CD14-positive monocyte (primary cell): Measurements from ENCODE around the gene STK32A. TPM values are rescaled to one million over a fixed set of nuclear protein-coding genes. Genes with fewer than 3 reads are reported as not detected.

Experiments used
- DNase-seq, 3 donors: peaks; one replicate each; pipeline ENCODE4 v3.0.0-alpha.2; 2011 to 2022
- H2AFZ ChIP-seq: 2 replicates; pipeline ENCODE4 v1.6.0; 2012; ENCODE audit warnings: mild to moderate bottlenecking, low read depth, low read length, inconsistent platforms; ENCODE audit not compliant: insufficient read depth, poor library complexity, severe bottlenecking
- H3K27ac ChIP-seq, 2 donors: 1 replicate in 1 of 2; 2 replicates in 1 of 2; pipeline ENCODE4 v1.5.1; 2012 to 2013; ENCODE audit warnings: low read length in 2 of 2, control low read depth in 1 of 2, inconsistent platforms in 1 of 2, low read depth in 1 of 2, mild to moderate bottlenecking in 1 of 2
- H3K27me3 ChIP-seq, 2 donors: one replicate each; pipeline versions ENCODE4 v1.6.0 to v1.6.1; 2011 to 2013; ENCODE audit warnings: low read length in 2 of 2; ENCODE audit not compliant: control insufficient read depth in 2 of 2, insufficient read depth in 2 of 2
- H3K36me3 ChIP-seq, 2 donors: replicated peaks in 1 of 2; 1 replicate in 1 of 2; 2 replicates in 1 of 2; pipeline versions ENCODE4 v1.5.1 to v1.6.1; 2012 to 2013; ENCODE audit warnings: low read length in 2 of 2, control low read depth in 1 of 2, inconsistent platforms in 1 of 2, mild to moderate bottlenecking in 1 of 2; ENCODE audit not compliant: insufficient read depth in 2 of 2, control insufficient read depth in 1 of 2
- H3K4me1 ChIP-seq, 2 donors: 1 replicate in 1 of 2; 2 replicates in 1 of 2; pipeline versions ENCODE4 v1.5.1 to v1.6.1; 2012 to 2013; ENCODE audit warnings: low read length in 2 of 2, control low read depth in 1 of 2, inconsistent platforms in 1 of 2, mild to moderate bottlenecking in 1 of 2, moderate library complexity in 1 of 2; ENCODE audit not compliant: insufficient read depth in 2 of 2, control insufficient read depth in 1 of 2
- H3K4me2 ChIP-seq: replicated peaks from 2 replicates; pipeline ENCODE3; 2012; ENCODE audit warnings: low read length, moderate library complexity, mild to moderate bottlenecking; ENCODE audit not compliant: poor library complexity, severe bottlenecking; ENCODE audit errors: extremely low read depth
- H3K4me3 ChIP-seq, 3 experiments: fragments of 200-600 bp in 1 of 3; sonication (generic) in 1 of 3; replicated peaks in 1 of 3; 1 replicate in 2 of 3; 2 replicates in 1 of 3; pipeline ENCODE4 v1.5.1; 2011 to 2013; ENCODE audit warnings: low read length in 3 of 3, mild to moderate bottlenecking in 3 of 3, control low read depth in 2 of 3, low read depth in 2 of 3, inconsistent platforms in 1 of 3, moderate library complexity in 1 of 3
- H3K79me2 ChIP-seq: 2 replicates; pipeline ENCODE4 v1.6.0; 2012; ENCODE audit warnings: mild to moderate bottlenecking, control low read depth, inconsistent platforms, low read length, moderate library complexity; ENCODE audit not compliant: insufficient read depth
- H3K9ac ChIP-seq: 2 replicates; pipeline ENCODE4 v1.6.0; 2017; ENCODE audit warnings: low read length, mild to moderate bottlenecking; ENCODE audit not compliant: insufficient read depth, poor library complexity, severe bottlenecking
- H3K9me3 ChIP-seq, 2 donors: replicated peaks in 1 of 2; 1 replicate in 1 of 2; 2 replicates in 1 of 2; pipeline versions ENCODE4 v1.5.1 to v1.6.1; 2012 to 2013; ENCODE audit warnings: low read length in 2 of 2, control low read depth in 1 of 2; ENCODE audit not compliant: control insufficient read depth in 1 of 2, insufficient read depth in 1 of 2
- H4K20me1 ChIP-seq: 2 replicates; pipeline ENCODE4 v1.6.0; 2012; ENCODE audit warnings: mild to moderate bottlenecking, low read length, control low read depth, moderate library complexity; ENCODE audit not compliant: insufficient read depth
- H3K27ac Mint-ChIP-seq, 7 donors: one replicate each; pipeline ENCODE4 v1.8.0; 2020; ENCODE audit warnings: mild to moderate bottlenecking in 7 of 7, mixed read lengths in 7 of 7, moderate library complexity in 6 of 7, inconsistent platforms in 2 of 7
- H3K27me3 Mint-ChIP-seq, 3 donors: one replicate each; pipeline ENCODE4 v1.8.0; 2021 to 2022; ENCODE audit warnings: low read depth in 3 of 3, mild to moderate bottlenecking in 3 of 3, mixed read lengths in 3 of 3, moderate library complexity in 3 of 3, inconsistent platforms in 1 of 3
- H3K36me3 Mint-ChIP-seq, 2 donors: one replicate each; pipeline ENCODE4 v1.8.0; 2020; ENCODE audit warnings: mixed read lengths in 2 of 2, inconsistent platforms in 1 of 2, mild to moderate bottlenecking in 1 of 2
- H3K4me1 Mint-ChIP-seq: one replicate; pipeline ENCODE4 v1.8.0; 2020; ENCODE audit warnings: mild to moderate bottlenecking, mixed read lengths
- H3K4me3 Mint-ChIP-seq, 2 donors: one replicate each; pipeline ENCODE4 v1.8.0; 2020; ENCODE audit warnings: mild to moderate bottlenecking in 2 of 2, mixed read lengths in 2 of 2, moderate library complexity in 1 of 2
- H3K9me3 Mint-ChIP-seq, 7 donors: one replicate each; pipeline ENCODE4 v1.8.0; 2020 to 2022; ENCODE audit warnings: mixed read lengths in 7 of 7, mild to moderate bottlenecking in 6 of 7, moderate library complexity in 6 of 7, inconsistent platforms in 2 of 7
- WGBS: methylation state at CpG from one replicate; pipeline ENCODE4 v1.1.5; 2013; ENCODE audit warnings: missing lambda C conversion rate; ENCODE audit not compliant: insufficient coverage; 5-methylcytosine and 5-hydroxymethylcytosine counted together
- intact Hi-C, 2 donors: fragments of 100-400 bp; cut with micrococcal nuclease; formaldehyde crosslinking; loops; one replicate each; pipeline versions ENCODE4 v1.15.0 to v1.15.1; 2023
- polyA plus RNA-seq, 3 donors: library from polyadenylated mRNA; depleted of rRNA in 1 of 3; unstranded in 2 of 3; stranded (reverse) in 1 of 3; fragments of 300-500 nt in 2 of 3; fragments of >200 nt in 1 of 3; fragmentation: Illumina TruSeq in 2 of 3; gene quantifications; 1 replicate in 2 of 3; 2 replicates in 1 of 3; pipeline ENCODE4 v1.2.3, GENCODE V29; 2012 to 2021
- TF ChIP-seq, protein P1 (sequence below): fragments of 200-600 bp; IDR thresholded peaks from one replicate; pipeline ENCODE4 v1.8.0; 2022; ENCODE audit warnings: antibody characterized with exemption, mild to moderate bottlenecking

STK32A gene
- polyA plus RNA-seq, 3 donors, result not detected

DNA sequence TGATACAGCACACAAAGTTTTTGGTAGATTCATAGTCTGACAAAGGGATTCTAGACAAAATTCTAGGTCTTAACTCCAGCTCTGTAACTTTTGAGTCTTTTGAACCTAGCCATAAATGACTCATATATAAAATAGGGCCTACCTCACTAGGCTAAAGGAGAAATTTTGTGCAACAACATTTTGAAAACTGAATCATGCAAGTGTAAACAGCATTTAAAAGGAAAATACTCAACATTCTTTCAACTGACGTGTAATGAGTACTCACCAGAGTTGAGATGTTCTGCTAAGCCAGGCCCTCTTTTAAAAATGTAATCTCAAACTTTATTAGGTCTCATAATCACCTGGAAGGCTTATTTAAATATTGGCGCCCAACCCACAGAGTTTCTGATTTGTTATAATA lies 113.2 kb downstream of the STK32A start:
- no peaks in the 10 kb centered on the region for H3K27me3 Mint-ChIP-seq
- H3K4me2 ChIP-seq, result no peak overlapping the region
- intact Hi-C loops, result no loop called here

DNA sequence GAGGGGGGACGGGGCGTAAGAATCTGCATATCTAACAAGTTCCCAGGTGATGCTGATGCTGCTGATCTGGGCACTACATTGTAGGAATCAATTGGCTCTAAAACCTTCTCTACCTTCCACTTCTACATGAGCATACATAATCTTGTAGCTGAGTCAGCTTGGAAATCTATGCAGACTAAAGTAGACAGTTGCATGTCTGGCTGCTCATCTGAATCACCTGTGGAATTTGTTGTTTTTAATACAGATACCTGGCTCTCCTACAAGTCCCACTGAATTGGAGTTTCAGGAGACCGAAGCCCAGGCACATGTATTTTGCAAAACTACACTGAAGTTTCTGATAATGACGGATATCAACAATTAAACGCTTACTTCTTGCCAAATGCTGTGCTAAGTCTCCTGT lies 113.6 kb downstream of the STK32A start:
- Histone ChIP-seq H3K27me3 (no peaks in the 10 kb centered on the region), H3K9me3 (no peaks in the 10 kb centered on the region), H3K36me3 (no peaks in the 10 kb centered on the region), H3K27ac (no peak overlapping the region), H3K4me2 (no peak overlapping the region), H4K20me1 (no peaks in the 10 kb centered on the region), H3K4me1 (no peaks in the 10 kb centered on the region), H3K4me3 (no peak overlapping the region), H3K9ac (no peak overlapping the region), H2AFZ (no peak overlapping the region), H3K79me2 (no peaks in the 10 kb centered on the region)
- TF ChIP-seq, protein P1, sequence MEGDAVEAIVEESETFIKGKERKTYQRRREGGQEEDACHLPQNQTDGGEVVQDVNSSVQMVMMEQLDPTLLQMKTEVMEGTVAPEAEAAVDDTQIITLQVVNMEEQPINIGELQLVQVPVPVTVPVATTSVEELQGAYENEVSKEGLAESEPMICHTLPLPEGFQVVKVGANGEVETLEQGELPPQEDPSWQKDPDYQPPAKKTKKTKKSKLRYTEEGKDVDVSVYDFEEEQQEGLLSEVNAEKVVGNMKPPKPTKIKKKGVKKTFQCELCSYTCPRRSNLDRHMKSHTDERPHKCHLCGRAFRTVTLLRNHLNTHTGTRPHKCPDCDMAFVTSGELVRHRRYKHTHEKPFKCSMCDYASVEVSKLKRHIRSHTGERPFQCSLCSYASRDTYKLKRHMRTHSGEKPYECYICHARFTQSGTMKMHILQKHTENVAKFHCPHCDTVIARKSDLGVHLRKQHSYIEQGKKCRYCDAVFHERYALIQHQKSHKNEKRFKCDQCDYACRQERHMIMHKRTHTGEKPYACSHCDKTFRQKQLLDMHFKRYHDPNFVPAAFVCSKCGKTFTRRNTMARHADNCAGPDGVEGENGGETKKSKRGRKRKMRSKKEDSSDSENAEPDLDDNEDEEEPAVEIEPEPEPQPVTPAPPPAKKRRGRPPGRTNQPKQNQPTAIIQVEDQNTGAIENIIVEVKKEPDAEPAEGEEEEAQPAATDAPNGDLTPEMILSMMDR, result no peak
- peaks cover 20% of the 10 kb centered on the region for H3K4me1 Mint-ChIP-seq
- H3K27me3 Mint-ChIP-seq, result no peaks in the 10 kb centered on the region
- H3K36me3 Mint-ChIP-seq, result no peaks in the 10 kb centered on the region
- 100% methylated on average over 2 of the region's 5 CpGs for WGBS
- H3K4me3 Mint-ChIP-seq, result no peak overlapping the region
- no peak overlapping the region for H3K27ac Mint-ChIP-seq
- H3K9me3 Mint-ChIP-seq, result peaks cover 0 to 2% (median 0%) of the 10 kb centered on the region in 7 donors
- intact Hi-C loops, result no loop called here
- no peak for DNase-seq

More for the DNA sequence above, 113.2 kb downstream of the STK32A start:
- Histone ChIP-seq H3K79me2 (no peaks in the 10 kb centered on the region), H3K36me3 (no peaks in the 10 kb centered on the region), H3K9me3 (no peaks in the 10 kb centered on the region), H3K4me3 (no peak overlapping the region), H3K9ac (no peak overlapping the region), H2AFZ (no peak overlapping the region), H3K4me1 (no peaks in the 10 kb centered on the region), H3K27ac (no peak overlapping the region), H3K27me3 (no peaks in the 10 kb centered on the region), H4K20me1 (no peaks in the 10 kb centered on the region)
- no peak overlapping the region for H3K4me3 Mint-ChIP-seq
- no CpG with 5 or more reads among the region's 2 CpGs for WGBS
- TF ChIP-seq, protein P1, result no peak
- no peak for DNase-seq
- no peak overlapping the region for H3K27ac Mint-ChIP-seq
- no peaks in the 10 kb centered on the region for H3K36me3 Mint-ChIP-seq
- H3K9me3 Mint-ChIP-seq, result peaks cover 0 to 2% (median 0%) of the 10 kb centered on the region in 7 donors
- peaks cover 18% of the 10 kb centered on the region for H3K4me1 Mint-ChIP-seq
